Stimulated activated CD4-positive, alpha-beta T cell treated with anti-CD3 and anti-CD28 coated beads, Interleukin-1b, Interleukin-23, amount 100 ng/mL, for 24 hours (primary cell): ENCODE results near the gene CLTRN.
A peak's percentile ranks its signal among the peaks of the same experiment; 100 is the strongest.
"Not testable (repeated sequence)": the region's sequence is repeated elsewhere in the genome, so short reads cannot be mapped to it uniquely, and the experiment has no call there.

Experiments
- DNase-seq, 4 experiments: peaks; one replicate each; pipeline ENCODE4 v3.0.0-alpha.2; 2020; ENCODE audit warnings: low read depth in 4 of 4, low spot score in 1 of 4

CLTRN gene

GRCh38 chrX:15664487-15665444 lies at the start of gene CLTRN:
Gene CLTRN (minus strand): TSS chrX:15664805. CDS start chrX:15664775, 30 bp downstream.
- no peak for DNase-seq

- not testable (repeated sequence) for DNase-seq
These were observed 39.7 kb upstream of the CLTRN start for GRCh38 chrX:15704273-15704672.

GRCh38 chrX:15703809-15704208 lies 39.2 kb upstream of the CLTRN start:
- DNase-seq, result not testable (repeated sequence)

GRCh38 chrX:15702488-15703371 lies 38.1 kb upstream of the CLTRN start:
- no peak for DNase-seq

GRCh38 chrX:15696516-15696915 lies 31.9 kb upstream of the CLTRN start:
- DNase-seq, result no peak

GRCh38 chrX:15694941-15695451 lies 30.4 kb upstream of the CLTRN start:
- no peak for DNase-seq

- peak in 2 of 4 experiments; percentile 20 to 39 for DNase-seq
These were observed 22.4 kb upstream of the CLTRN start for GRCh38 chrX:15686818-15687685.

GRCh38 chrX:15683193-15683592 lies 18.6 kb upstream of the CLTRN start:
- no peak for DNase-seq

- DNase-seq, result no peak
These were observed 16.8 kb upstream of the CLTRN start for GRCh38 chrX:15681433-15681832.

GRCh38 chrX:15680401-15680800 lies 15.8 kb upstream of the CLTRN start:
- DNase-seq, result no peak

- DNase-seq, result no peak
These were observed 14.6 kb upstream of the CLTRN start for GRCh38 chrX:15679246-15679645.

GRCh38 chrX:15678339-15678738 lies 13.7 kb upstream of the CLTRN start:
- no peak for DNase-seq

GRCh38 chrX:15676886-15677285 lies 12.3 kb upstream of the CLTRN start:
- DNase-seq, result no peak

GRCh38 chrX:15675490-15675921 lies 10.9 kb upstream of the CLTRN start:
- peak; percentile 55 to 81 (median 70) for DNase-seq

- DNase-seq, result peak; percentile 62 to 78 (median 74)
These were observed 10.4 kb upstream of the CLTRN start for GRCh38 chrX:15674841-15675489.

- DNase-seq, result no peak
These were observed 9.9 kb upstream of the CLTRN start for GRCh38 chrX:15674514-15674840.

- no peak for DNase-seq
These were observed 9.4 kb upstream of the CLTRN start for GRCh38 chrX:15673970-15674369.

- no peak for DNase-seq
These were observed 8.3 kb upstream of the CLTRN start for GRCh38 chrX:15672881-15673280.

- DNase-seq, result no peak
These were observed 1.2 kb downstream of the CLTRN start for GRCh38 chrX:15663439-15663838.

- DNase-seq, result not testable (repeated sequence)
These were observed 9.8 kb downstream of the CLTRN start for GRCh38 chrX:15654804-15655203.
